ENCODE measurements around the gene FAM120A.

DNA sequence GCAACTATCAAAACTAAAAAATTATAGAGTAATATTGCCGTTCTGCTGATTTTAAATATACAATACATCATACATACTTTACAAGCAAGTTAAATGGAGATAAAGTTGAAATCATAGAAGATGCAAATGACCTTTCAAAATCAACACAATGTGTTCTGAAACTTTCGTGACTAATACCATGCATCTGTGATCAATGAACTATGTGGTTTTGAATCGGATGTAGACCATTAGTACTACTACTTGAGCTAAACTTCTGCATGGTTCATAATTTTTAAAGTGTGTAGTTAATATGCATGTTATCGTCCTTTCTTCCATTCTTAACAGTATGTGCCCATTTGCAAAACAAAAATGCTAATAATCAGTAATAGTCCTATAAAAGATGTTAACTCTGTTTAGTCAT is 113.6 kb downstream of the FAM120A start:
- TF ChIP-seq, protein P1, sequence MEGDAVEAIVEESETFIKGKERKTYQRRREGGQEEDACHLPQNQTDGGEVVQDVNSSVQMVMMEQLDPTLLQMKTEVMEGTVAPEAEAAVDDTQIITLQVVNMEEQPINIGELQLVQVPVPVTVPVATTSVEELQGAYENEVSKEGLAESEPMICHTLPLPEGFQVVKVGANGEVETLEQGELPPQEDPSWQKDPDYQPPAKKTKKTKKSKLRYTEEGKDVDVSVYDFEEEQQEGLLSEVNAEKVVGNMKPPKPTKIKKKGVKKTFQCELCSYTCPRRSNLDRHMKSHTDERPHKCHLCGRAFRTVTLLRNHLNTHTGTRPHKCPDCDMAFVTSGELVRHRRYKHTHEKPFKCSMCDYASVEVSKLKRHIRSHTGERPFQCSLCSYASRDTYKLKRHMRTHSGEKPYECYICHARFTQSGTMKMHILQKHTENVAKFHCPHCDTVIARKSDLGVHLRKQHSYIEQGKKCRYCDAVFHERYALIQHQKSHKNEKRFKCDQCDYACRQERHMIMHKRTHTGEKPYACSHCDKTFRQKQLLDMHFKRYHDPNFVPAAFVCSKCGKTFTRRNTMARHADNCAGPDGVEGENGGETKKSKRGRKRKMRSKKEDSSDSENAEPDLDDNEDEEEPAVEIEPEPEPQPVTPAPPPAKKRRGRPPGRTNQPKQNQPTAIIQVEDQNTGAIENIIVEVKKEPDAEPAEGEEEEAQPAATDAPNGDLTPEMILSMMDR (IDR thresholded peaks at IDR 0.05): no peak
- TF ChIP-seq POLR2A (IDR thresholded peaks at IDR 0.05): no peak
